Memory B cell (primary cell): ENCODE results near the gene CFAP46.
"Not testable (repeated sequence)": the region's sequence is repeated elsewhere in the genome, so short reads cannot be mapped to it uniquely, and the experiment has no call there.

Experiments used
- ATAC-seq: fragments of 150-1000 bp; cut with Tn5 transposase; 2 replicates; pipeline ENCODE4 v1.10.0; 2021; ENCODE audit warnings: low read depth, mild to moderate bottlenecking, moderate library complexity
- DNase-seq, 2 donors: peaks; one replicate each; pipeline ENCODE4 v3.0.0; 2022; ENCODE audit warnings: low spot score in 2 of 2
- H3K27ac Mint-ChIP-seq: one replicate; pipeline ENCODE4 v1.8.0; 2022; ENCODE audit warnings: mild to moderate bottlenecking, moderate library complexity, mixed read lengths
- H3K27me3 Mint-ChIP-seq: one replicate; pipeline ENCODE4 v1.8.0; 2022; ENCODE audit warnings: mixed read lengths
- H3K36me3 Mint-ChIP-seq: one replicate; pipeline ENCODE4 v1.8.0; 2022; ENCODE audit warnings: mild to moderate bottlenecking, mixed read lengths
- H3K4me1 Mint-ChIP-seq: one replicate; pipeline ENCODE4 v1.8.0; 2022; ENCODE audit warnings: mixed read lengths
- H3K4me3 Mint-ChIP-seq: one replicate; pipeline ENCODE4 v1.8.0; 2022; ENCODE audit warnings: mild to moderate bottlenecking, moderate library complexity, mixed read lengths
- H3K9me3 Mint-ChIP-seq: one replicate; pipeline ENCODE4 v1.8.0; 2022; ENCODE audit warnings: mixed read lengths

The CFAP46 gene

GRCh38 chr10:132806561-132807003 lies 135.8 kb downstream of the CFAP46 start:
- peaks cover 12% of the 10 kb centered on the region for H3K27me3 Mint-ChIP-seq
- DNase-seq (no peak), ATAC-seq (no peak)
- no peaks in the 10 kb centered on the region for H3K36me3 Mint-ChIP-seq
- H3K4me3 Mint-ChIP-seq, result no peak overlapping the region
- H3K9me3 Mint-ChIP-seq, result no peaks in the 10 kb centered on the region
- no peak overlapping the region for H3K27ac Mint-ChIP-seq
- H3K4me1 Mint-ChIP-seq, result no peaks in the 10 kb centered on the region

DNA sequence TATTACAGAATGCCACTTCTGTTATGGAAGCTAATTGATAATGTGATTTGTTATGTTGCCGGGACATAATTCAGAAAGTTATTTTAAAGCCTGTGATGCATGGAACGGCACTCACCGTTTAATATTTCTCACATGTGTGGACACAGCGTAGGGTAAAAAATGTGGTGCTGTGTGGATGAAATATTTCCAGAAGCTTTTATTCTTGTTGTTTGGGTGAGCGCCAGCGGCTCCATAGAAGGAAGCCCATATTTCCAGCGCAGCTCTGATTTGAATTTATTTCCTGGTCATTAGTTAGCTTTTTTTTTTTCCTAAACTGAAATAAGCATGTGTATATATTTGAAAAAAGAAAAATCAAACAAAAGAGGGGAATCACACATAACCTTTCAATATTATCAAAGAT lies 136.3 kb downstream of the CFAP46 start:
- DNase-seq, result no peak
- Mint-ChIP-seq H3K27ac (no peak overlapping the region), H3K9me3 (no peaks in the 10 kb centered on the region), H3K36me3 (no peaks in the 10 kb centered on the region), H3K4me1 (no peaks in the 10 kb centered on the region), H3K4me3 (no peak overlapping the region), H3K27me3 (peaks cover 12% of the 10 kb centered on the region)
- no peak for ATAC-seq

DNA sequence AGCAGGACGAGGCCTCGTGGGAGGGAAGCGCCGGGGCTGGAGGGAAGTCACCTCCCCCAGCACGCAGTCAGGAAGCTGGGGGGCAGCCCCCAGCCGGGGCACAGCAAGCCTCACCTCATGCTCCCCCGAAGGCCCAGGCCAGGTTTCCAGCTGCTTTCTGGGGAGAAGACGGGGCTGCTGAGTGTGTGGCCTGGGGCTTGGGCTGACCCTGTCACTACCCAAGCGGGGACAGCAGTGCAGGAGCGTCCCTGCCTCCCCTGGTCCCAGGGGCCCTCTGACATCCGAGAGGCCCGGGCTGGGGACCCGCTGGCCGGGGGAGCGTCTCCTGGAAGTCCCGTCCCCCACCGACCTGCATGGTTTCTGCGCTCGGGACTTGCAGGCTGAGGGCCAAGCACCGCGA lies 136.8 kb downstream of the CFAP46 start:
- Mint-ChIP-seq H3K27me3 (peaks cover 10% of the 10 kb centered on the region), H3K4me3 (no peak overlapping the region), H3K36me3 (no peaks in the 10 kb centered on the region), H3K27ac (no peak overlapping the region), H3K9me3 (no peaks in the 10 kb centered on the region), H3K4me1 (no peaks in the 10 kb centered on the region)
- no peak for DNase-seq
- no peak for ATAC-seq

- H3K4me1 Mint-ChIP-seq, result no peaks in the 10 kb centered on the region
- H3K4me3 Mint-ChIP-seq, result no peak overlapping the region
- peaks cover 7% of the 10 kb centered on the region for H3K27me3 Mint-ChIP-seq
- no peaks in the 10 kb centered on the region for H3K9me3 Mint-ChIP-seq
- no peaks in the 10 kb centered on the region for H3K36me3 Mint-ChIP-seq
- no peak for DNase-seq
- no peak for ATAC-seq
- H3K27ac Mint-ChIP-seq, result no peak overlapping the region
These were observed 137.5 kb downstream of the CFAP46 start for GRCh38 chr10:132804785-132805426.

DNA sequence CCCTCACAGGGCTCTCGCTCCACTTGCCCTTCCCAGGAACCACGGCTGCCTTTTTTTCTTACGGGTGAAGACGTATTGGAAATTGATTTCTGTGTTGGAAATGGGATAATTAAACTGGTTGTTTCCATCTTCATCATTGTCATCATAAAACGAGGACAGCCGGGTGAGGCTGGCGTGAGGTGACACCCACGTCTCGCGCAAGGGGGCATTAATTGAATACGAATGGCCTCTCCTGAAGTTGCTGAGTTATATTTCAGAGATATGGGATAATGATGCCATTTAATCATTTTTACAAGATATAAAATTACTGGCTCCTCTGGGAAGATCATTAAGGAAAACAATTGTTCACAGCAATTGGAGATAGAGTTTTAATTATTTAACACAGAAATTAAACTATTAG lies 138.1 kb downstream of the CFAP46 start:
- Mint-ChIP-seq H3K9me3 (no peaks in the 10 kb centered on the region), H3K27me3 (peaks cover 5% of the 10 kb centered on the region), H3K4me1 (no peaks in the 10 kb centered on the region), H3K36me3 (no peaks in the 10 kb centered on the region), H3K27ac (no peak overlapping the region), H3K4me3 (no peak overlapping the region)
- no peak for ATAC-seq
- no peak for DNase-seq

DNA sequence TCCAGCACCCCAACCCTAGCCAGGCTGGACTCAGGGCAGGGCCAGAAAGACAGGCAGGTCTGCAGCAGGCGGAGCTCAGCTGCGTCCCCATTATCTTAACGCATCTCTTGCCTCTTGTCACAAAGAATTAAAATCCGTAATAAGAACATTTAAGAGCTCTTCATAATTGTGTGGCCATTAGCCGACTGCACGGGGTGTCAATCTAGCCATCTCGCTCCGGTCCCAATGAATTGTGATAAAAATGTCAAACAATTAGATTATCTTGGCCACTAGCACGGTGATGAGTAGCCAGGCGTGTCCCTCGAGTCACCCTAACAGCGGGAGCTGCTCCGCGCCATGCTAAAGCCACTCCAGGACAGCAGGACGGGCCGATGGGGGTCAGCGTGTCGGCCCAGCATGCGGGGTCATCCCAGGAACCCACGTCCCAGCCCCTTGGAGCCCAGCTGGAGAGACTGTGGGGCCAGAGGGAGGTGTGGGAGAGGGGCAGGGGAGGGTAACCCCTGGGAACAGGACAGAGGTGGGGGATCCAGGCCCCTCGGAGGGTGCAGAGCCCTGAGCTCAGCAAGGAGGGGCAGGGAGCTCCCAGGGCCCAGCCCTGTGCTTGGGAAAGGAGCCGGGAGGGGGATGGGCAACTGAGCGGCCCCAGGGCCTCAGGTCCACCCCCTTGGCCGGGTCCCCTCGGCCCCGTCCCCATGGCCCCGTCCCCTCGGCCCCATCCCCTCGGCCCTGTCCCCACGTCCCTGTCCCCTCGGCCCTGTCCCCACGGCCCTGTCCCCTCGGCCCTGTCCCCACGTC lies 138.8 kb downstream of the CFAP46 start:
- DNase-seq (no peak), ATAC-seq (no peak)
- Mint-ChIP-seq H3K36me3 (no peaks in the 10 kb centered on the region), H3K4me1 (no peaks in the 10 kb centered on the region), H3K27ac (no peak overlapping the region), H3K4me3 (no peak overlapping the region), H3K27me3 (peaks cover 5% of the 10 kb centered on the region), H3K9me3 (no peaks in the 10 kb centered on the region)

DNA sequence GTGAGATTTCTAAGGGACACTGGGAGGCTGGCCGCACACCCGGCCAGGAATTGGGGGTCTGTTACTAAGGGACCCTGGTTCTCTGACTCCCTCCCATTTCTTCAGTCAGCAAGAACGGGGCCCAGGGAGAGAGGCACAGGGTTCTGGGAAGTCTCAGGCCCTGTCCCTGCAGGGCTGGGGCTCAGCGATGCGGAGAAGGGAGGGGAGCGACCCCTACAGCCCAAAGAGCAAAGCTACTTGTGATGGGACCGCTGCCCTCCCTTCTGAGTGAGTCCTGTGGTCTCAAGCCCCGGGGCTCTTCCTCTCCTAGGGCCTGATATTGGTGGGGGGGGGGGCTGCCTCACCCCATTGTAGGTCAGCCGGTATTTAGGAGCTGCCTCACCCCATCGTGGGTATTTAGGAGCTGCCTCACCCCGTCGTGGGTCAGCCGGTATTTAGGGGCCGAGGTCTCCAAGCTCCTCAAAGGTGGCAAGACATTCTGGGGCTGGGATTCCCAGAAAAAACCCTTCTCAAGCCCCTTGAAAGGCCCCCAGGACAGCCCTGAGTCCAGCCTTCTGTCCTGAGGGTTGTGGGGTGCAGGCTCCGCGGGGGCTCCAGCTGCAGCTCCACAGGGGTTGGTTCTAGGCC lies 139.6 kb downstream of the CFAP46 start:
- Mint-ChIP-seq H3K27ac (no peak overlapping the region), H3K4me3 (no peak overlapping the region), H3K9me3 (no peaks in the 10 kb centered on the region), H3K36me3 (no peaks in the 10 kb centered on the region), H3K4me1 (no peaks in the 10 kb centered on the region), H3K27me3 (peaks cover 5% of the 10 kb centered on the region)
- ATAC-seq, result no peak
- DNase-seq, result no peak

DNA sequence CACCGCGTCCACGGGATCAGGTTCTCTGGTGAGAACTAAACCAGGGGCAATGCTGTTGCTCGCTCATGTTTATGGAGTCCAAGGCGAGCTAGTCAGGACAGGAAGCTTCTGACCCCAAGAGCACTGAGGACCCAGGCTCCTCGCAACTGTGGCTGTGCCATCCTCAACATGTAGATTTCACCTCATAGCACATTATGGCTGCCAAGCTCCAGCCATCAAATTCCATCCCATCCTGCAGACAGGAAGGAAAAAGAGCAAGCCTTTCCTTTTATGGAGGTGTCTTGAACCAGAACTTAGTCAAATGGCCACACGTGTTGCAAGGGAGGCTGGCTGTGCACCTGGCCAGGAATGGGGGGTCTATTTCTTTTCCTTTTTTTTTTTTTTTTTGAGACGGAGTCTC lies 140.3 kb downstream of the CFAP46 start:
- no peak for DNase-seq
- Mint-ChIP-seq H3K27me3 (peaks cover 5% of the 10 kb centered on the region), H3K9me3 (no peaks in the 10 kb centered on the region), H3K36me3 (no peaks in the 10 kb centered on the region), H3K4me3 (no peak overlapping the region), H3K4me1 (no peaks in the 10 kb centered on the region), H3K27ac (no peak overlapping the region)
- ATAC-seq, result no peak

DNA sequence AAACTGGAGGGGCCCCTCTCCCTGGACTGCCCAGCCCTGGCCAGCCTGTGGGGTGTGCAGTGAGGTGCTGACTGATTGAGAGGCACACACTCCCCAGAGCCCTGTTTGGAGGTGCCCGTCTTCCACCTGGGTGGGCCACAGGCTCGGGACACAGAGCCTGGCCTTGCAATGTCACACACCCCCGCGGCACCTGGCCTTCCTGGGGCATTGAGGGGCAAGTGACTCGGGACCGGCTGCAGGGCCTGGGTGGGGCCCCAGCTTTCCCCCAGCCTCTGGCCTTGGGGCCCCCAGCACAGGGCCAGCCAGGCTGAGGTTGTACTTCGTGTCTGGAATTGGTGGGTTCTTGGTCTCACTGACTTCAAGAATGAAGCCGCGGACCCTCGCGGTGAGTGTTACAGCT lies 142.5 kb downstream of the CFAP46 start:
- H3K4me3 Mint-ChIP-seq, result no peak overlapping the region

GRCh38 chr10:132798876-132799275 lies 143.5 kb downstream of the CFAP46 start:
- Mint-ChIP-seq H3K36me3 (no peaks in the 10 kb centered on the region), H3K9me3 (no peaks in the 10 kb centered on the region), H3K4me1 (no peaks in the 10 kb centered on the region), H3K4me3 (no peak overlapping the region), H3K27me3 (peaks cover 4% of the 10 kb centered on the region), H3K27ac (no peak overlapping the region)
- no peak for ATAC-seq
- DNase-seq, result no peak

More for the DNA sequence above, 142.5 kb downstream of the CFAP46 start:
- no peaks in the 10 kb centered on the region for H3K36me3 Mint-ChIP-seq
- DNase-seq (no peak), ATAC-seq (no peak)
- no peak overlapping the region for H3K27ac Mint-ChIP-seq
- H3K27me3 Mint-ChIP-seq, result peaks cover 5% of the 10 kb centered on the region
- H3K4me1 Mint-ChIP-seq, result no peaks in the 10 kb centered on the region
- no peaks in the 10 kb centered on the region for H3K9me3 Mint-ChIP-seq

GRCh38 chr10:132798403-132798802 lies 144.0 kb downstream of the CFAP46 start:
- Mint-ChIP-seq H3K4me3 (no peak overlapping the region), H3K9me3 (no peaks in the 10 kb centered on the region), H3K27me3 (peaks cover 3% of the 10 kb centered on the region), H3K36me3 (no peaks in the 10 kb centered on the region), H3K4me1 (no peaks in the 10 kb centered on the region), H3K27ac (no peak overlapping the region)
- no peak for DNase-seq
- no peak for ATAC-seq

DNA sequence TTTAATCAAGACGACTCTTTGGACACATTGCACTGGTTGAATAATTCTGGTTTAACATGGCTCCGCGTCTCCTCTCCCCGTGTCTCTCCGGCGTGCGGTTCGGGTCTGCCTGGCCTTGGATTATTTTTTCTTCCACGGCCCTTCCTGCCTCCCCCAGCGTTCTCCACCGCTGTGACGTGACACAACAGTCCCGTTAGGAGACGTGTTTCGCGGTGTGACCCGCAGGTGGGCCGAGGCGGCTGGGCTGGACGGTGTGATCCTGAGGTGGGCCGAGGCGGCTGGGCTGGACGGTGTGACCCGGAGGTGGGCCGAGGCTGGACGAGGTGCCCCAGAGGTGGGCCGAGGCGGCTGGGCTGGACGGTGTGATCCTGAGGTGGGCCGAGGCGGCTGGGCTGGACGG lies 144.4 kb downstream of the CFAP46 start:
- H3K4me3 Mint-ChIP-seq, H3K36me3 Mint-ChIP-seq, H3K4me1 Mint-ChIP-seq, H3K27me3 Mint-ChIP-seq, H3K27ac Mint-ChIP-seq, ATAC-seq, H3K9me3 Mint-ChIP-seq, DNase-seq: not testable (repeated sequence)

- ATAC-seq (no peak), DNase-seq (no peak)
- H3K27ac Mint-ChIP-seq, result no peak overlapping the region
- no peaks in the 10 kb centered on the region for H3K36me3 Mint-ChIP-seq
- H3K9me3 Mint-ChIP-seq, result no peaks in the 10 kb centered on the region
- H3K4me3 Mint-ChIP-seq, result no peak overlapping the region
- H3K27me3 Mint-ChIP-seq, result peaks cover 6% of the 10 kb centered on the region
- H3K4me1 Mint-ChIP-seq, result no peaks in the 10 kb centered on the region
These were observed 145.5 kb downstream of the CFAP46 start for GRCh38 chr10:132796846-132797245.
